ENCODE measurements around the gene TRAPPC1.

DNA sequence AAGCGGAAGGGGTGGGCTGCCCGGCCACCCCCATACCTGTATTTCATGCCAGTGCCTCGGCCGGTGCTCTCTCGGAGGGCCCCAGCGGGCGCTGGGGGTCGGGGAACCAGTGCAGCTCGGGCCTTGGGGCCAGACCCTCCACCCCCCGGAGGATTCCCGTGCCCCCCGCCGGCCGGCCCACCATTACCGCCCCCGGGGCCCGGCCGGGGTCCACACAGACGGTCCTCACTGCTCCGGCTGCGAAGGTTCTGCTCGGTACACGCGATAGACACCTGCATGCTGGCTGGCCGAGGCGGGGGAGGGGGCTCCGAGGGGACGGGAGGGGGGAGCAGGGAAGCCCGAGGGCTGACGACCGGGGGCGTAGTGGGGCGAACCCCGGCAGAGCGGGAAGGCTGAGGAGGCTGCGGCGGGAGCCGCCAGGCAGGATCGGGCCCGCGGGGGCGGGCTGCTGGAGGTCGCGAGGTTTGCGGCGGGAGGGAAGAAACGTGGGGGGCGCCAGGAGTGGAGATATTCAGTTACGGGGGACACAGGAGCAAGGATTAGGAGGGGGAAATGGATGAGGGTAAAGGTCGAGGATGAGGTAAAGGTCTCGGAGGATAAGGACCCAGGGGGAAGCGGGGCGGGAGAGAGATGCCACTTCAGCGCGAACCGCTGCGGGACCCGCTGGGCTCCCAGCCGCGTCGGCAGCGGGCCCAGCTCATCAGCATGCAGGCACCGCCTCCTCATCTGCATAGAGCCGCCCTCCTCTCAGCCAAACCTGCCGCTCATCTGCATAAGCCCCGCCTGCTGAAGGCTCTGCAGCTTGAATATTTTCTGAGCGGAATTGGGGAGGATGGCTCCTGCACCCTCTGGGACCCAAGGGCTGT, 2.4 kb downstream of the TRAPPC1 start, which contains the start of gene KCNAB3:
- TF ChIP-seq, protein P1, sequence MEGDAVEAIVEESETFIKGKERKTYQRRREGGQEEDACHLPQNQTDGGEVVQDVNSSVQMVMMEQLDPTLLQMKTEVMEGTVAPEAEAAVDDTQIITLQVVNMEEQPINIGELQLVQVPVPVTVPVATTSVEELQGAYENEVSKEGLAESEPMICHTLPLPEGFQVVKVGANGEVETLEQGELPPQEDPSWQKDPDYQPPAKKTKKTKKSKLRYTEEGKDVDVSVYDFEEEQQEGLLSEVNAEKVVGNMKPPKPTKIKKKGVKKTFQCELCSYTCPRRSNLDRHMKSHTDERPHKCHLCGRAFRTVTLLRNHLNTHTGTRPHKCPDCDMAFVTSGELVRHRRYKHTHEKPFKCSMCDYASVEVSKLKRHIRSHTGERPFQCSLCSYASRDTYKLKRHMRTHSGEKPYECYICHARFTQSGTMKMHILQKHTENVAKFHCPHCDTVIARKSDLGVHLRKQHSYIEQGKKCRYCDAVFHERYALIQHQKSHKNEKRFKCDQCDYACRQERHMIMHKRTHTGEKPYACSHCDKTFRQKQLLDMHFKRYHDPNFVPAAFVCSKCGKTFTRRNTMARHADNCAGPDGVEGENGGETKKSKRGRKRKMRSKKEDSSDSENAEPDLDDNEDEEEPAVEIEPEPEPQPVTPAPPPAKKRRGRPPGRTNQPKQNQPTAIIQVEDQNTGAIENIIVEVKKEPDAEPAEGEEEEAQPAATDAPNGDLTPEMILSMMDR (IDR thresholded peaks at IDR 0.05 in 4 of 5, conservative IDR thresholded peaks at IDR 0.05 in 1 of 5) = no peak
- TF ChIP-seq POLR2A (IDR thresholded peaks at IDR 0.05) = no peak
